ENCODE results near the gene WBP2.

- TF ChIP-seq POLR2A (IDR thresholded peaks at IDR 0.05) (no peak), CTCF (IDR thresholded peaks at IDR 0.05) (no peak)
Observed at GRCh38 chr17:75824050-75824552, 31.0 kb downstream of the WBP2 start.
